ENCODE data around the gene MAB21L4.

MAB21L4 gene

GRCh38 chr2:240902615-240903041 is 6.7 kb upstream of the MAB21L4 start:
- H3K4me3 ChIP-seq (replicated peaks; ENCODE audit: low read depth, low read length) = no peak overlapping the region
- TF ChIP-seq CTCF (IDR thresholded peaks at IDR 0.05; ENCODE audit: low read depth, low read length, missing control alignments) = no peak
- no peak for DNase-seq (ENCODE audit: extremely low read depth, low read depth)

GRCh38 chr2:240901986-240902614 is 6.1 kb upstream of the MAB21L4 start:
- TF ChIP-seq CTCF (IDR thresholded peaks at IDR 0.05; ENCODE audit: low read depth, low read length, missing control alignments) = no peak
- DNase-seq (ENCODE audit: extremely low read depth, low read depth) = no peak
- no peak overlapping the region for H3K4me3 ChIP-seq (replicated peaks; ENCODE audit: low read depth, low read length)

- no peak overlapping the region for H3K4me3 ChIP-seq (replicated peaks; ENCODE audit: low read depth, low read length)
- no peak for TF ChIP-seq CTCF (IDR thresholded peaks at IDR 0.05; ENCODE audit: low read depth, low read length, missing control alignments)
- no peak for DNase-seq (ENCODE audit: extremely low read depth, low read depth)
Observed at GRCh38 chr2:240900141-240900860, 4.3 kb upstream of the MAB21L4 start.

GRCh38 chr2:240899468-240899865 is 3.5 kb upstream of the MAB21L4 start:
- DNase-seq (ENCODE audit: extremely low read depth, low read depth) = no peak
- no peak for TF ChIP-seq CTCF (IDR thresholded peaks at IDR 0.05; ENCODE audit: low read depth, low read length, missing control alignments)
- no peak overlapping the region for H3K4me3 ChIP-seq (replicated peaks; ENCODE audit: low read depth, low read length)

- no peak for DNase-seq (ENCODE audit: extremely low read depth, low read depth)
- H3K4me3 ChIP-seq (replicated peaks; ENCODE audit: low read depth, low read length) = no peak overlapping the region
- TF ChIP-seq CTCF (IDR thresholded peaks at IDR 0.05; ENCODE audit: low read depth, low read length, missing control alignments) = no peak
Observed at GRCh38 chr2:240898731-240899467, 2.9 kb upstream of the MAB21L4 start.

- TF ChIP-seq CTCF (IDR thresholded peaks at IDR 0.05; ENCODE audit: low read depth, low read length, missing control alignments) = no peak
- H3K4me3 ChIP-seq (replicated peaks; ENCODE audit: low read depth, low read length) = no peak overlapping the region
- no peak for DNase-seq (ENCODE audit: extremely low read depth, low read depth)
Observed at GRCh38 chr2:240898108-240898730, 2.3 kb upstream of the MAB21L4 start.
